ENCODE measurements around the gene LZTS2. TPM values are rescaled to one million over a fixed set of nuclear protein-coding genes. Genes with fewer than 3 reads are reported as not detected.

LZTS2 gene
- total RNA-seq, 1 experiment from 2014 or later = 69.1 TPM

DNA sequence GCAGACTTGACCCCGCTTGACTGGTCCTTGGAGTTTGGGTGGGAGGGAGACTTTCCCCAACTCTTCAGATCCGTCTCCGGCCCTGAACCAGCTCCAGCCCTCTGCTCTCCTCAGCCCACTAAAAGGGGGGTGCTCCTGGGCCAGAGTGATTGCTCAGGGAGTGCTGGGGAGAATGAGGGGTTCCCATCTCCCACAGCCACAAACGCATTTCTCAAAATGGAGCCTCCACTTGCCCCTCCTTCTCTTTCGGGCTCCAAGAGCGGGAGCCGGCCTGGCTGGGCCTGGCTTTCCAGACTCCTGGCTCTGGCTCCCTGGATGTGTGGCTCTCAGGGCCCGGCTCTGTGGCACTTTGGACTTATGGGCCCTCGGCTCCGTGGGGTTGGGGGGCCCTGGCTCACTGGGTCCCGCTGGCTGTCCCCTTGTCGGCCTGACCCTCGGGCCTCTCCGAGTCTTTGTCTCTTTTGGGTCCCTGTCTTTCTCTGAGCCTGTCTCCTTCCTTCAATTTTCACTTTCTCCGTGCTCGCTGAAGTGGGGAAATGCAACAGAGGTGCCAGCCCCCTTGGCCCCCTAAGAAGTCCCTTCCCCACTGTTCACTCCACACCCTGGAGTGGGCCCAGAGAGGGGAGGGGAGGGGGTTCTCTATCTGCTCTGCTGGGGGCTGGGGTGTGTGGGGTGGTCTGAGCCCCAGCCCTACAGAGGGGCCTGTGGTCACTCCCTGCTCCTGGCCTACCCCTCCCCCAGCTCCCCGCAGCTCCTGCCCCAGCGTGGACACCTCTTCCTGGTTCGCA, 713 bp downstream of the LZTS2 start:
- H3K23ac ChIP-seq (ENCODE audit: insufficient read length, low read depth, low read length) = no peak overlapping the region
- Mint-ChIP-seq H3K9me3 (no peaks in the 10 kb centered on the region; a peak in 2 of 5 replicates), H3K36me3 (ENCODE audit: insufficient read depth in 1 of 3, low read depth in 3 of 3) (peaks cover 12 to 25% (median 24%) of the 10 kb centered on the region in 3 experiments; a peak in 6 of 7 replicates), H3K27me3 (ENCODE audit: low read depth) (no peaks in the 10 kb centered on the region), H3K27ac (peak overlapping the region; percentile 41 to 97 (median 94); a peak in 4 of 7 replicates), H3K4me1 (peaks cover 25 to 29% of the 10 kb centered on the region in 2 experiments), H3K4me3 (peak overlapping the region; percentile 88 to 92)
- WGBS (ENCODE audit: extremely low coverage, insufficient read length, low lambda C conversion rate) = no CpG with 5 or more reads among the region's 19 CpGs
- peak overlapping the region; percentile 89 for H3K14ac ChIP-seq (ENCODE audit: insufficient read depth, low read length)
- H2BK20ac ChIP-seq (ENCODE audit: low read depth, low read length, poor library complexity, severe bottlenecking) = no peak overlapping the region
- no peak overlapping the region for H4K91ac ChIP-seq (ENCODE audit: insufficient read length, low read depth, low read length)
- H3K79me2 ChIP-seq (ENCODE audit: insufficient read depth, low read length) = no peaks in the 10 kb centered on the region; the same call in 1 of the 2 replicates
- DNase-seq = no peak
- H2BK15ac ChIP-seq (ENCODE audit: low read depth, low read length) = no peak overlapping the region
- H2BK120ac ChIP-seq (ENCODE audit: low read depth, low read length, poor library complexity, severe bottlenecking) = no peak overlapping the region
- peaks cover 2% of the 10 kb centered on the region; the same call in 1 of the 2 replicates for H3K4me1 ChIP-seq (ENCODE audit: insufficient read depth, low read length)
- H3T11ph ChIP-seq (ENCODE audit: low read length) = no peak overlapping the region
- no peaks in the 10 kb centered on the region for H3K79me1 ChIP-seq (ENCODE audit: insufficient read depth, low read depth, low read length, poor library complexity, severe bottlenecking)
- no peak overlapping the region for H3K27ac ChIP-seq (ENCODE audit: insufficient read length, low read depth, low read length)
- peak overlapping the region; percentile 86 for H3K9ac ChIP-seq (ENCODE audit: extremely low read depth, insufficient read length, low read length)
- no peaks in the 10 kb centered on the region for H3K27me3 ChIP-seq (ENCODE audit: insufficient read depth, low read length)
- H3K4me2 ChIP-seq (ENCODE audit: insufficient read depth, insufficient read length, low read length) = peak overlapping the region; percentile 70
- TF ChIP-seq, protein P1, sequence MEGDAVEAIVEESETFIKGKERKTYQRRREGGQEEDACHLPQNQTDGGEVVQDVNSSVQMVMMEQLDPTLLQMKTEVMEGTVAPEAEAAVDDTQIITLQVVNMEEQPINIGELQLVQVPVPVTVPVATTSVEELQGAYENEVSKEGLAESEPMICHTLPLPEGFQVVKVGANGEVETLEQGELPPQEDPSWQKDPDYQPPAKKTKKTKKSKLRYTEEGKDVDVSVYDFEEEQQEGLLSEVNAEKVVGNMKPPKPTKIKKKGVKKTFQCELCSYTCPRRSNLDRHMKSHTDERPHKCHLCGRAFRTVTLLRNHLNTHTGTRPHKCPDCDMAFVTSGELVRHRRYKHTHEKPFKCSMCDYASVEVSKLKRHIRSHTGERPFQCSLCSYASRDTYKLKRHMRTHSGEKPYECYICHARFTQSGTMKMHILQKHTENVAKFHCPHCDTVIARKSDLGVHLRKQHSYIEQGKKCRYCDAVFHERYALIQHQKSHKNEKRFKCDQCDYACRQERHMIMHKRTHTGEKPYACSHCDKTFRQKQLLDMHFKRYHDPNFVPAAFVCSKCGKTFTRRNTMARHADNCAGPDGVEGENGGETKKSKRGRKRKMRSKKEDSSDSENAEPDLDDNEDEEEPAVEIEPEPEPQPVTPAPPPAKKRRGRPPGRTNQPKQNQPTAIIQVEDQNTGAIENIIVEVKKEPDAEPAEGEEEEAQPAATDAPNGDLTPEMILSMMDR (conservative IDR thresholded peaks at IDR 0.05) = no peak
- H3K56ac ChIP-seq (ENCODE audit: insufficient read length, low read depth, low read length) = no peak overlapping the region
- peaks cover 33% of the 10 kb centered on the region for H3K23me2 ChIP-seq (ENCODE audit: insufficient read length, low read depth, low read length, poor library complexity, severe bottlenecking)
- H4K5ac ChIP-seq (ENCODE audit: insufficient read length, low read depth, low read length) = no peak overlapping the region
- H3K9me3 ChIP-seq (ENCODE audit: control insufficient read depth, low read depth, low read length) = no peaks in the 10 kb centered on the region
- H2BK12ac ChIP-seq (ENCODE audit: insufficient read length, low read depth, low read length) = no peak overlapping the region
- no peak overlapping the region for H2AK5ac ChIP-seq (ENCODE audit: insufficient read length, low read length)
- no peaks in the 10 kb centered on the region for H4K20me1 ChIP-seq (ENCODE audit: control insufficient read depth, insufficient read depth, insufficient read length)
- H4K8ac ChIP-seq (replicated peaks; ENCODE audit: insufficient read length, low read depth, low read length) = no peak overlapping the region
- H3K4ac ChIP-seq (ENCODE audit: low read depth, low read length) = no peak overlapping the region; the same call in 1 of the 2 replicates
- no peak overlapping the region for H2BK5ac ChIP-seq (ENCODE audit: insufficient read length, low read length)
- H3K18ac ChIP-seq (ENCODE audit: insufficient read length, low read depth, low read length) = peak overlapping the region; percentile 88
- H2AFZ ChIP-seq (ENCODE audit: low read length) = no peak overlapping the region
